Right forelimb (tissue), 1 donor: ENCODE results near the gene MYO1E.
"Not testable (repeated sequence)": the region's sequence is repeated elsewhere in the genome, so short reads cannot be mapped to it uniquely, and the experiment has no call there.

ENCODE experiments used
- DNase-seq: peaks from one replicate; pipeline ENCODE4 v3.0.0-alpha.2; 2018

The MYO1E gene

GRCh38 chr15:59349680-59350420 is 22.8 kb downstream of the MYO1E start:
- no peak for DNase-seq

GRCh38 chr15:59347915-59348314 is 24.8 kb downstream of the MYO1E start:
- no peak for DNase-seq

GRCh38 chr15:59346951-59347350 is 25.7 kb downstream of the MYO1E start:
- no peak for DNase-seq

- no peak for DNase-seq
Measured at GRCh38 chr15:59345326-59345725, 27.3 kb downstream of the MYO1E start.

- DNase-seq = no peak
Measured at GRCh38 chr15:59344311-59344710, 28.4 kb downstream of the MYO1E start.

- no peak for DNase-seq
Measured at GRCh38 chr15:59340325-59340724, 32.3 kb downstream of the MYO1E start.

- DNase-seq = no peak
Measured at GRCh38 chr15:59339252-59339672, 33.4 kb downstream of the MYO1E start.

GRCh38 chr15:59338414-59338813 is 34.3 kb downstream of the MYO1E start:
- DNase-seq = no peak

GRCh38 chr15:59336725-59337124 is 35.9 kb downstream of the MYO1E start:
- DNase-seq = not testable (repeated sequence)

- no peak for DNase-seq
Measured at GRCh38 chr15:59335207-59335786, 37.4 kb downstream of the MYO1E start.

- no peak for DNase-seq
Measured at GRCh38 chr15:59334076-59334415, 38.6 kb downstream of the MYO1E start.

GRCh38 chr15:59333401-59334075 is 39.1 kb downstream of the MYO1E start:
- no peak for DNase-seq

GRCh38 chr15:59332009-59332408 is 40.7 kb downstream of the MYO1E start:
- no peak for DNase-seq

GRCh38 chr15:59330649-59331048 is 42.0 kb downstream of the MYO1E start:
- no peak for DNase-seq

- no peak for DNase-seq
Measured at GRCh38 chr15:59329570-59330350, 42.9 kb downstream of the MYO1E start.

- no peak for DNase-seq
Measured at GRCh38 chr15:59329091-59329490, 43.6 kb downstream of the MYO1E start.

- DNase-seq = no peak
Measured at GRCh38 chr15:59327942-59328341, 44.7 kb downstream of the MYO1E start.

- no peak for DNase-seq
Measured at GRCh38 chr15:59326856-59327255, 45.8 kb downstream of the MYO1E start.

- DNase-seq = no peak
Measured at GRCh38 chr15:59322056-59322759, 50.5 kb downstream of the MYO1E start.

- no peak for DNase-seq
Measured at GRCh38 chr15:59321000-59321689, 51.5 kb downstream of the MYO1E start.

GRCh38 chr15:59317211-59317610 is 55.5 kb downstream of the MYO1E start:
- DNase-seq = no peak

GRCh38 chr15:59315914-59316451 is 56.7 kb downstream of the MYO1E start:
- DNase-seq = no peak
